Measurements from ENCODE around the gene EXOC6.

- TF ChIP-seq, protein P1, sequence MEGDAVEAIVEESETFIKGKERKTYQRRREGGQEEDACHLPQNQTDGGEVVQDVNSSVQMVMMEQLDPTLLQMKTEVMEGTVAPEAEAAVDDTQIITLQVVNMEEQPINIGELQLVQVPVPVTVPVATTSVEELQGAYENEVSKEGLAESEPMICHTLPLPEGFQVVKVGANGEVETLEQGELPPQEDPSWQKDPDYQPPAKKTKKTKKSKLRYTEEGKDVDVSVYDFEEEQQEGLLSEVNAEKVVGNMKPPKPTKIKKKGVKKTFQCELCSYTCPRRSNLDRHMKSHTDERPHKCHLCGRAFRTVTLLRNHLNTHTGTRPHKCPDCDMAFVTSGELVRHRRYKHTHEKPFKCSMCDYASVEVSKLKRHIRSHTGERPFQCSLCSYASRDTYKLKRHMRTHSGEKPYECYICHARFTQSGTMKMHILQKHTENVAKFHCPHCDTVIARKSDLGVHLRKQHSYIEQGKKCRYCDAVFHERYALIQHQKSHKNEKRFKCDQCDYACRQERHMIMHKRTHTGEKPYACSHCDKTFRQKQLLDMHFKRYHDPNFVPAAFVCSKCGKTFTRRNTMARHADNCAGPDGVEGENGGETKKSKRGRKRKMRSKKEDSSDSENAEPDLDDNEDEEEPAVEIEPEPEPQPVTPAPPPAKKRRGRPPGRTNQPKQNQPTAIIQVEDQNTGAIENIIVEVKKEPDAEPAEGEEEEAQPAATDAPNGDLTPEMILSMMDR (IDR thresholded peaks at IDR 0.05): no peak
- TF ChIP-seq EP300 (IDR thresholded peaks at IDR 0.05): no peak
- no peak for TF ChIP-seq POLR2A (IDR thresholded peaks at IDR 0.05)
- TF ChIP-seq POLR2AphosphoS5 (IDR thresholded peaks at IDR 0.05): no peak
These were observed 223.9 kb downstream of the EXOC6 start for GRCh38 chr10:93072225-93072712.
